ENCODE measurements around the gene ZDHHC8.

DNA sequence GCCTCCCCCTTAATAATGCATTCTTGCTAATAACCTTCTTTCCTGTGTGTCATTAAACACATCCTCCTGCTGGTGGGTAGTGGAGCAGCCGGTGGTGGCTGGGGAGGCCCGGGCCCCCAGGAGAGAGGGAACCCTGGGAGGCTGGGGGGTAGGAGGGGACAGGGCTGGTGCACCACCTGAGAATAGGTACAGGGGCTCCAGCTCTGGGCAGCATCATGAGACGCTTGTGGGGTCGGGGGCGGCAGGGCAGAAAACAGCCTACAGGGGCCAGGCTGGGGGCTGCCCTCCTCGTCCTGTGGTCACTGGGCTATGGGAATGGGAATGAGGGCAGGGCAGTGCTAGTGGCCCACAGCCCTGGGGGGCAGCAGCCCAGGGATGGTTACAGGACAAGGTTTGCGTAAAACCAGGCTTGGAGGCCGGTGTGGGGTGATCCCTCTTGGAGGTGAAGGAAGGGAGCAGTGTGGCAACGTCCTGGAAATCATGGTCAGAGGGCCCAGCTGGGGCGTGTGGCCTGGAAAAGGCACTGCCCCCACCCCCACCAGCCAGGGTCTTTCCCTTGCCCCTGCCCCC lies 37.7 kb downstream of the ZDHHC8 start:
- TF ChIP-seq POLR2AphosphoS5 (IDR thresholded peaks at IDR 0.05; ENCODE audit: low read depth, low read length) (no peak), TAF1 (IDR thresholded peaks at IDR 0.05; ENCODE audit: borderline replicate concordance, low read depth, low read length) (no peak), POLR2A (IDR thresholded peaks at IDR 0.05; ENCODE audit: low read depth, low read length) (no peak)
